SK-N-SH (cell line): ENCODE measurements around the gene ZBTB47. TPM values are rescaled to one million over a fixed set of nuclear protein-coding genes. Genes with fewer than 3 reads are reported as not detected.

ENCODE experiments used
- CTCF ChIA-PET: fragments of 300-600, 350-600 bp; formaldehyde crosslinking; extraction: SDS; loops from one replicate; lab custom pipeline; 2021; lab: Yijun Ruan, JAX
- POLR2A ChIA-PET: fragments of 350-600 bp; sonication (Branson Sonifier 250); formaldehyde crosslinking; extraction: SDS; loops from one replicate; lab custom pipeline; 2020; ENCODE audit warnings: antibody characterized with exemption, inconsistent platforms; lab: Yijun Ruan, JAX
- DNase-seq: peaks from one replicate; pipeline ENCODE4 v3.0.0; 2012
- H2AFZ ChIP-seq: fragments of 200-600 bp; sonication (generic); 2 replicates; pipeline ENCODE4 v1.8.1; 2016; ENCODE audit warnings: antibody characterized with exemption, mild to moderate bottlenecking, low read depth
- H3F3A ChIP-seq: fragments of 200-600 bp; sonication (generic); replicated peaks from 2 replicates; pipeline ENCODE3; 2016; ENCODE audit warnings: antibody characterized with exemption, mild to moderate bottlenecking; ENCODE audit not compliant: insufficient read depth
- H3K27ac ChIP-seq, 2 experiments: fragments of 200-500 bp in 1 of 2; fragments of 200-600 bp in 1 of 2; sonication (Bioruptor generic) in 1 of 2; sonication (generic), shearing (Covaris generic) in 1 of 2; 2 replicates each; pipeline versions ENCODE4 v1.5.1 to v1.6.1; 2014 to 2016; ENCODE audit warnings: low read depth in 2 of 2, inconsistent platforms in 1 of 2, low read length in 1 of 2, mild to moderate bottlenecking in 1 of 2, mixed read lengths in 1 of 2
- H3K27me3 ChIP-seq: fragments of 200-600 bp; sonication (generic), shearing (Covaris generic); 2 replicates; pipeline ENCODE4 v1.6.1; 2016; ENCODE audit warnings: mixed run types; ENCODE audit not compliant: insufficient read depth
- H3K36me3 ChIP-seq, 2 experiments: fragments of 200-500 bp in 1 of 2; fragments of 200-600 bp in 1 of 2; sonication (Bioruptor generic) in 1 of 2; sonication (generic) in 1 of 2; replicated peaks in 1 of 2; 2 replicates each; pipeline versions ENCODE3 to v1.5.1; 2014 to 2016; ENCODE audit warnings: low read length in 1 of 2, mild to moderate bottlenecking in 1 of 2; ENCODE audit not compliant: insufficient read depth in 2 of 2, control insufficient read depth in 1 of 2
- H3K4me1 ChIP-seq, 2 experiments: fragments of 200-500 bp in 1 of 2; fragments of 200-600 bp in 1 of 2; sonication (Bioruptor generic) in 1 of 2; sonication (generic), shearing (Covaris generic) in 1 of 2; 2 replicates each; pipeline versions ENCODE4 v1.5.1 to v1.6.1; 2014 to 2016; ENCODE audit warnings: low read depth in 1 of 2, low read length in 1 of 2, mixed run types in 1 of 2; ENCODE audit not compliant: insufficient read depth in 2 of 2, control insufficient read depth in 1 of 2
- H3K4me2 ChIP-seq: fragments of 200-600 bp; sonication (generic), shearing (Covaris generic); 2 replicates; pipeline ENCODE4 v1.6.1; 2017; ENCODE audit warnings: mixed run types
- H3K4me3 ChIP-seq, 2 experiments: fragments of 200-500 bp in 1 of 2; fragments of 200-600 bp in 1 of 2; sonication (Bioruptor generic) in 1 of 2; sonication (generic), shearing (Covaris generic) in 1 of 2; 2 replicates each; pipeline versions ENCODE4 v1.5.1 to v1.8.1; 2014 to 2016; ENCODE audit warnings: low read depth in 2 of 2, inconsistent platforms in 1 of 2, low read length in 1 of 2, mild to moderate bottlenecking in 1 of 2, mixed read lengths in 1 of 2, moderate library complexity in 1 of 2
- H3K79me2 ChIP-seq: fragments of 200-600 bp; sonication (generic); 2 replicates; pipeline ENCODE4 v1.8.1; 2017; ENCODE audit warnings: mild to moderate bottlenecking; ENCODE audit not compliant: insufficient read depth
- H3K9ac ChIP-seq: fragments of 200-600 bp; sonication (generic); 2 replicates; pipeline ENCODE4 v1.6.1; 2017; ENCODE audit warnings: mixed run types
- H3K9me2 ChIP-seq: fragments of 200-600 bp; sonication (generic); 2 replicates; pipeline ENCODE4 v1.6.1; 2017; ENCODE audit warnings: mixed run types
- H3K9me3 ChIP-seq: fragments of 200-600 bp; sonication (generic); 2 replicates; pipeline ENCODE4 v1.6.1; 2017; ENCODE audit warnings: mixed run types, mild to moderate bottlenecking, moderate library complexity
- H4K20me1 ChIP-seq: fragments of 200-600 bp; sonication (generic); 2 replicates; pipeline ENCODE4 v1.6.1; 2017; ENCODE audit warnings: mild to moderate bottlenecking, mixed run types; ENCODE audit not compliant: insufficient read depth
- CTCF ChIP-seq: fragments of 200-600 bp; sonication (generic); IDR thresholded peaks from 2 replicates; pipeline ENCODE4 v1.6.1; 2017; ENCODE audit warnings: antibody characterized with exemption, mild to moderate bottlenecking, moderate library complexity
- FOXJ3 ChIP-seq: sonication (generic); formaldehyde crosslinking; IDR thresholded peaks from 2 replicates; pipeline ENCODE4 v1.5.1; 2020; ENCODE audit warnings: mild to moderate bottlenecking, missing genetic modification reagents
- GABPA ChIP-seq: IDR thresholded peaks from 2 replicates; pipeline ENCODE4 v1.4.0; 2012; ENCODE audit warnings: low read depth, mild to moderate bottlenecking
- NFIC ChIP-seq: IDR thresholded peaks from 2 replicates; pipeline ENCODE4 v1.4.0; 2012; ENCODE audit warnings: borderline replicate concordance
- NRF1 ChIP-seq: IDR thresholded peaks from 2 replicates; pipeline ENCODE4 v1.6.1; 2012; ENCODE audit warnings: low read depth, mild to moderate bottlenecking, low read length
- POLR2AphosphoS5 ChIP-seq: IDR thresholded peaks from 2 replicates; pipeline ENCODE4 v1.6.1; 2012; ENCODE audit warnings: low read depth, low read length
- RAD21 ChIP-seq: IDR thresholded peaks from 2 replicates; pipeline ENCODE4 v1.6.1; 2012; ENCODE audit warnings: mild to moderate bottlenecking, low read length
- YY1 ChIP-seq: IDR thresholded peaks from 2 replicates; pipeline ENCODE4 v1.4.0; 2012; ENCODE audit warnings: low read depth, mild to moderate bottlenecking
- WGBS: methylation state at CpG from one replicate; pipeline ENCODE4 v1.1.6; 2017; ENCODE audit warnings: low lambda C conversion rate; 5-methylcytosine and 5-hydroxymethylcytosine counted together
- polyA plus RNA-seq, 3 experiments: library from polyadenylated mRNA; depleted of rRNA; stranded (reverse); fragments of >200 nt; gene quantifications; 2 replicates each; pipeline ENCODE4 v1.2.3, GENCODE V29; 2012

Gene ZBTB47
- polyA plus RNA-seq, 1 of the 3 experiments (the other 2 are of a cell fraction) = 9.9 TPM

- Histone ChIP-seq H2AFZ (no peak overlapping the region), H3K9me3 (no peaks in the 10 kb centered on the region), H3K36me3 (peaks cover 91 to 94% of the 10 kb centered on the region in 2 experiments), H3K4me2 (no peak overlapping the region), H3F3A (peaks cover 15% of the 10 kb centered on the region), H3K79me2 (peaks cover 23% of the 10 kb centered on the region; the same call in 1 of the 2 replicates), H3K9me2 (no peaks in the 10 kb centered on the region), H3K4me1 (no peaks in the 10 kb centered on the region), H3K9ac (no peak overlapping the region), H3K4me3 (no peak overlapping the region), H3K27me3 (no peaks in the 10 kb centered on the region), H3K27ac (no peak overlapping the region), H4K20me1 (no peaks in the 10 kb centered on the region)
- no peak for DNase-seq
- CTCF ChIA-PET = interaction anchor here (0.7 kb wide), 1 partner anchor 197 kb away, joined by 3 read pairs; no protein-coding TSS in a partner anchor
- POLR2A ChIA-PET = no interaction called here
- WGBS = 83% methylated on average over 6 of the region's 6 CpGs
- TF ChIP-seq GABPA (no peak), NRF1 (no peak), FOXJ3 (CRISPR knock-in tag) (no peak), POLR2AphosphoS5 (no peak), RAD21 (no peak), CTCF (no peak)
These were observed 20.0 kb upstream of the ZBTB47 start for GRCh38 chr3:42633544-42633943.

GRCh38 chr3:42635111-42635510 lies 18.4 kb upstream of the ZBTB47 start:
- Histone ChIP-seq H3K4me2 (no peak overlapping the region), H3K4me3 (no peak overlapping the region), H3K79me2 (peaks cover 36% of the 10 kb centered on the region; the same call in 1 of the 2 replicates), H3K36me3 (peaks cover 92 to 94% of the 10 kb centered on the region in 2 experiments), H3K27ac (no peak overlapping the region; a peak in 1 of 4 replicates)
- DNase-seq = no peak
- CTCF ChIA-PET = no interaction called here
- TF ChIP-seq YY1 = no peak
- 0 out of 2 replicates have a peak, but pooled peaks have one; percentile 6 for TF ChIP-seq RAD21
- TF ChIP-seq NFIC = no peak
- TF ChIP-seq CTCF = peak; percentile 42
- TF ChIP-seq, all 33 proteins: peak for 2
- no peaks in the 10 kb centered on the region for H3K4me1 ChIP-seq
- no peaks in the 10 kb centered on the region for H3K27me3 ChIP-seq
- H3F3A ChIP-seq = peaks cover 16% of the 10 kb centered on the region
- 84% methylated on average over 2 of the region's 2 CpGs for WGBS
- no peak overlapping the region for H2AFZ ChIP-seq
- no peaks in the 10 kb centered on the region for H4K20me1 ChIP-seq
- no peaks in the 10 kb centered on the region for H3K9me3 ChIP-seq
- POLR2A ChIA-PET = no interaction called here
- H3K9ac ChIP-seq = no peak overlapping the region
- no peaks in the 10 kb centered on the region for H3K9me2 ChIP-seq
